ENCODE results near the gene ANXA6. TPM values are rescaled to one million over a fixed set of nuclear protein-coding genes. Genes with fewer than 3 reads are reported as not detected.

ANXA6 gene
- total RNA-seq, 1 experiment from 2014 or later, result 98.7 TPM

- Mint-ChIP-seq H3K9me3 (no peaks in the 10 kb centered on the region), H3K27ac (no peak overlapping the region), H3K4me3 (no peak overlapping the region), H3K4me1 (peaks cover 9 to 17% of the 10 kb centered on the region in 2 experiments), H3K36me3 (ENCODE audit: insufficient read depth in 1 of 3, low read depth in 3 of 3) (no peaks in the 10 kb centered on the region; a peak in 2 of 7 replicates), H3K27me3 (ENCODE audit: low read depth) (no peaks in the 10 kb centered on the region; the same call in 1 of the 2 replicates)
- Histone ChIP-seq H3K18ac (ENCODE audit: insufficient read length, low read depth, low read length) (no peak overlapping the region), H3K27me3 (ENCODE audit: insufficient read depth, low read length) (no peaks in the 10 kb centered on the region), H3K23ac (ENCODE audit: insufficient read length, low read depth, low read length) (no peak overlapping the region), H3K23me2 (ENCODE audit: insufficient read length, low read depth, low read length, poor library complexity, severe bottlenecking) (peaks cover 5% of the 10 kb centered on the region), H2AFZ (ENCODE audit: low read length) (no peak overlapping the region), H3K79me1 (ENCODE audit: insufficient read depth, low read depth, low read length, poor library complexity, severe bottlenecking) (peaks cover 2% of the 10 kb centered on the region), H4K91ac (ENCODE audit: insufficient read length, low read depth, low read length) (no peak overlapping the region), H3K56ac (ENCODE audit: insufficient read length, low read depth, low read length) (no peak overlapping the region), H4K5ac (ENCODE audit: insufficient read length, low read depth, low read length) (no peak overlapping the region), H3K4me1 (ENCODE audit: insufficient read depth, low read length) (no peaks in the 10 kb centered on the region), H3K14ac (ENCODE audit: insufficient read depth, low read length) (no peak overlapping the region), H3K9ac (ENCODE audit: extremely low read depth, insufficient read length, low read length) (no peak overlapping the region), H3K9me3 (ENCODE audit: control insufficient read depth, low read depth, low read length) (no peaks in the 10 kb centered on the region), H3T11ph (ENCODE audit: low read length) (no peak overlapping the region), H4K20me1 (ENCODE audit: control insufficient read depth, insufficient read depth, insufficient read length) (no peaks in the 10 kb centered on the region), H2BK15ac (ENCODE audit: low read depth, low read length) (no peak overlapping the region), H3K79me2 (ENCODE audit: insufficient read depth, low read length) (peaks cover 2% of the 10 kb centered on the region; the same call in 1 of the 2 replicates), H2BK20ac (ENCODE audit: low read depth, low read length, poor library complexity, severe bottlenecking) (no peak overlapping the region), H3K4me2 (ENCODE audit: insufficient read depth, insufficient read length, low read length) (no peak overlapping the region), H2BK120ac (ENCODE audit: low read depth, low read length, poor library complexity, severe bottlenecking) (no peak overlapping the region), H3K27ac (ENCODE audit: insufficient read length, low read depth, low read length) (no peak overlapping the region), H2BK5ac (ENCODE audit: insufficient read length, low read length) (no peak overlapping the region), H4K8ac (replicated peaks; ENCODE audit: insufficient read length, low read depth, low read length) (no peak overlapping the region), H3K4ac (ENCODE audit: low read depth, low read length) (no peak overlapping the region), H2BK12ac (ENCODE audit: insufficient read length, low read depth, low read length) (no peak overlapping the region), H2AK5ac (ENCODE audit: insufficient read length, low read length) (no peak overlapping the region)
- DNase-seq, result no peak
- WGBS (ENCODE audit: extremely low coverage, insufficient read length, low lambda C conversion rate), result no CpG with 5 or more reads among the region's 6 CpGs
- TF ChIP-seq CTCF (conservative IDR thresholded peaks at IDR 0.05), result no peak
Observed at GRCh38 chr5:151076616-151077015, 81.0 kb downstream of the ANXA6 start.
